Measurements from ENCODE around the gene EVI2A. TPM values are rescaled to one million over a fixed set of nuclear protein-coding genes. Genes with fewer than 3 reads are reported as not detected.
"Not testable (repeated sequence)": the region's sequence is repeated elsewhere in the genome, so short reads cannot be mapped to it uniquely, and the experiment has no call there.

The EVI2A gene, protein sequence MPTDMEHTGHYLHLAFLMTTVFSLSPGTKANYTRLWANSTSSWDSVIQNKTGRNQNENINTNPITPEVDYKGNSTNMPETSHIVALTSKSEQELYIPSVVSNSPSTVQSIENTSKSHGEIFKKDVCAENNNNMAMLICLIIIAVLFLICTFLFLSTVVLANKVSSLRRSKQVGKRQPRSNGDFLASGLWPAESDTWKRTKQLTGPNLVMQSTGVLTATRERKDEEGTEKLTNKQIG
- 10 to 100 TPM in 5 of 6 donors, 1 to 10 TPM in 1; 6.0 to 19.7 (median 13.3) TPM for polyA plus RNA-seq (ENCODE audit: low read depth in 6 of 6)

DNA sequence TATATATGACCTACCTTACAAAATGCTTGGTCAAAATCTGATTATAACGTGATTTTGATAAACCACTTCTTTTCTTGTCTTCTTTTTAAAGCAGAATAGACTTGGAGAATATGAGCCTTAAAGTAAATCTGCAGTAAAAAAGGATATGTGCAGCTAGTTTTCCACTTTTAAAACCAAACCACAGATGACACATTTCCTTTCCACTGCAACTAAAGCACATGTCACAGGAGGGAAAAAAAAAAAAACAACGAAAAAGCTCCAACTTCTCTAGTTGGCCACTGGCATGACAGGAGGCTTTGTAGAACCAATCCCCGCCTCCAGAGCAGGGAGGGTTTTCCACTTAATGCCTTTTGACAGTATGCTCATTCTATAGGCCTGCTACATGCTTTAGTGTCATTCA is at the start of gene EVI2A:
EVI2A (minus strand) TSS at position 142 of the 400 bp plus-strand sequence. CDS start 2,609 bp downstream, outside the sequence.
- H3K27ac Mint-ChIP-seq = peak within 1 kb of the TSS; percentile 78 to 95 (median 91)
- DNase-seq = peak; percentile 63
- H3K4me3 Mint-ChIP-seq = peak within 1 kb of the TSS; percentile 78 to 93 (median 88)
- H3K27me3 Mint-ChIP-seq = no peaks in the 10 kb centered on the region
- ATAC-seq (ENCODE audit: low read depth in 2 of 2) = peak; percentile 56 to 63
- peaks cover 30 to 37% (median 31%) of the 10 kb centered on the region in 3 donors for H3K4me1 Mint-ChIP-seq
- H3K36me3 Mint-ChIP-seq = peaks cover 0 to 6% of the 10 kb centered on the region in 2 donors
- no peaks in the 10 kb centered on the region for H3K9me3 Mint-ChIP-seq

DNA sequence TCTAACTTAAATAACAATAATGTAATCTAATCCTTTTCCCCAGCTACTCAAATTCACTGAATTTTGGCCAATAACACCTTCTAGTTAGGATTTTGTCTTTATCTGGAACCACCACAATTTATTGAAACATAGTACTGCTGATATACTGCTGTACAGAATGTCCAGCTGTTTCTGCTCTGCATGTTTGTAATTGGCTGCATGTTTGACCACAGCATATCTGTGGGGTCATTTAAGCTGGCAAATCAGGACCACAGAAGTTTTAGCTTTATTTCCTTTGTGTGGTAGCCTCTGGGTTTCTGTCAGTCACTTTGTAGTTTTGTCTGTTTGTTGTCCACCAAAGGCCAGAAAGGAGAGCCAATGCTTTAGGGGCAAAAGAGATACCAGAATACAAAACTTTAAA is 47.8 kb upstream of the EVI2A start:
- peaks cover 0 to 4% of the 10 kb centered on the region in 2 donors for H3K36me3 Mint-ChIP-seq
- H3K27ac Mint-ChIP-seq = peak overlapping the region in 3 of 6 donors; percentile 10 to 68 (median 34)
- peaks cover 5 to 23% (median 10%) of the 10 kb centered on the region in 3 donors for H3K4me1 Mint-ChIP-seq
- no peaks in the 10 kb centered on the region for H3K9me3 Mint-ChIP-seq
- H3K27me3 Mint-ChIP-seq = no peaks in the 10 kb centered on the region
- ATAC-seq (ENCODE audit: low read depth in 2 of 2) (no peak), DNase-seq (no peak)
- no peak overlapping the region for H3K4me3 Mint-ChIP-seq

DNA sequence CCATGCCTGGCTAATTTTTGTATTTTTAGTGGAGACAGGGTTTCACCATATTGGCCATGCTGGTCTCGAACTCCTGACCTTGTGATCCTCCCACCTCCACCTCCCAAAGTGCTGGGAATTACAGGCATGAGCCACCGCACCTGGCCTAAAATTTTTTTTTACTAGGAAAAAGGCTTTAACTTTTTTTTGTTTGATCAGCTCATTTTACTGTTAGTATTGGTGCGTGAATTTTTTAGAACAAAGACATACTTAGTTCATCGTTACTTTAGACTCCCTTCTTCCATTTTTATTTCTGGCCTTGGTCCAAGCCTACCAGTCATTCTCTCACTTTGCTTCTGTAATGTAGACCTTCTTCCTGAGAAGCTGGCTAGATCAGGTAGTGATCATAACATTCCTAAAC is 44.7 kb upstream of the EVI2A start:
- Mint-ChIP-seq H3K4me3 (no peak overlapping the region), H3K27ac (peak overlapping the region in 1 of 6 donors; percentile 41), H3K27me3 (no peaks in the 10 kb centered on the region), H3K9me3 (no peaks in the 10 kb centered on the region), H3K4me1 (peaks cover 3 to 5% (median 5%) of the 10 kb centered on the region in 3 donors), H3K36me3 (peaks cover 10 to 11% of the 10 kb centered on the region in 2 donors)
- no peak for ATAC-seq (ENCODE audit: low read depth in 2 of 2)
- no peak for DNase-seq

DNA sequence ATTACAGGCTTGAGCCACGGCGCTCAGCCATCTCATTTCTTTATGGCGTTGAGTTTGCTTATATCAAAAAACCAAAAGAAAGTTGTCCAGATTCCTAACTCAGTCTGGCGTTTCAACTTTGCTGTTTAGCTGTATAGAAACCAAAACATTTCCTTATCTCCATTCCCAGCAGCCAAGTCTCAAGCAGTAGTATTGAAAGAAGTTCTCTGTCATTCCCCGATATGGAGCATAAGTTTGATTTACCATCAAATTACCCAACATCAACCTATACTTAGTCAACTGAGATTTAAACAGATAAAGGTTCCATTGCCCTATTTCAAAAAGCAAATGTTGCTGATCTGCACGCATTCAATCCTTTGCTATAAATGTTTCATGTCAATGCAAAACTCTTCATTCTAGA is 42.6 kb upstream of the EVI2A start:
- H3K27ac Mint-ChIP-seq = no peak overlapping the region
- ATAC-seq (ENCODE audit: low read depth in 2 of 2) (no peak), DNase-seq (no peak)
- no peaks in the 10 kb centered on the region for H3K9me3 Mint-ChIP-seq
- no peaks in the 10 kb centered on the region for H3K27me3 Mint-ChIP-seq
- no peak overlapping the region for H3K4me3 Mint-ChIP-seq
- H3K36me3 Mint-ChIP-seq = peaks cover 19 to 24% of the 10 kb centered on the region in 2 donors
- H3K4me1 Mint-ChIP-seq = no peaks in the 10 kb centered on the region

DNA sequence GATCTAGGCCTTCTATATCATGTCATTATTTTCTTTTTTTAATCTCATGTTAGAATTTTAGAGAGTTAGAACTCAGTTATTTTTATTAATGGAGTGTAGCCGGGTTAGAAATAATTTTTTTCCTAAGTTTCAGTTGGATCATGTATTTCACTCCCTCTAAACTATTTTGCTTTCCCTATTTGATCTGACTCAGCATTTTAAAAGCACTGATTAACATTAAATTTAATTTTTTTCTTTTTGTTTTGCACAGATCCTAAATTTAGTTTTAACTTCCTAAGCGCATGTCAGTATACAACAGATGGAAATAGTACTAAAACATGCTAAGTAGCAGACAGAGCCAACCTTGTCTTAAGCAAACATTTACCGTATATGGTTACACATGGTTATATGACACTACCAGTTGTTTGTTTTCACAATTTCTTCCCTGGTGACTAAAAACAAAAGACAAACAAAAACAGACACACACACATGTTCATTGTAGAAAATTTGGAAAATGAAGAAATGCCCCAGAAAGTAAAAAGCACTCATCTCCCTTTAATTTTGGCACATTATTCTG is 36.5 kb upstream of the EVI2A start:
- no peak overlapping the region for H3K4me3 Mint-ChIP-seq
- no peaks in the 10 kb centered on the region for H3K4me1 Mint-ChIP-seq
- H3K27ac Mint-ChIP-seq = no peak overlapping the region
- H3K36me3 Mint-ChIP-seq = peaks cover 31 to 46% of the 10 kb centered on the region in 2 donors
- ATAC-seq (ENCODE audit: low read depth in 2 of 2) (no peak), DNase-seq (no peak)
- no peaks in the 10 kb centered on the region for H3K27me3 Mint-ChIP-seq
- no peaks in the 10 kb centered on the region for H3K9me3 Mint-ChIP-seq

DNA sequence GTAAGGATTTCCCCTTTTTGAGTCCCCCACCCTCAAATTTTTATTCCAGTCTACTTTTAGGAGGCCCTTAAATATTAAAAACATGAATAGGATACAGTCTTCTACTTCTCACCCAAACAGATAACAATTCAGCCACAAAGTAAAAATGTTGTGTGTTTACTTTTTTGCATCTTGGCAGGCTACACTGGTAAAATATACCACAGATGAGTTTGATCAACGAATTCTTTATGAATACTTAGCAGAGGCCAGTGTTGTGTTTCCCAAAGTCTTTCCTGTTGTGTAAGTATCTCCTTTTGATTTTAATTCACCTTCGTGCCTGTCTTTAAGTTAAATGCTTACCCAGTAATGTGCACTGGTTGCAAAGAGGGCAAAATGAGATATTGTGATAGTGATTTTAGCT is 35.7 kb upstream of the EVI2A start:
- Mint-ChIP-seq H3K36me3 (peaks cover 24 to 46% of the 10 kb centered on the region in 2 donors), H3K4me1 (no peaks in the 10 kb centered on the region), H3K27me3 (no peaks in the 10 kb centered on the region), H3K9me3 (no peaks in the 10 kb centered on the region), H3K27ac (peak overlapping the region in 1 of 6 donors; percentile 30), H3K4me3 (no peak overlapping the region)
- DNase-seq (no peak), ATAC-seq (ENCODE audit: low read depth in 2 of 2) (no peak)

DNA sequence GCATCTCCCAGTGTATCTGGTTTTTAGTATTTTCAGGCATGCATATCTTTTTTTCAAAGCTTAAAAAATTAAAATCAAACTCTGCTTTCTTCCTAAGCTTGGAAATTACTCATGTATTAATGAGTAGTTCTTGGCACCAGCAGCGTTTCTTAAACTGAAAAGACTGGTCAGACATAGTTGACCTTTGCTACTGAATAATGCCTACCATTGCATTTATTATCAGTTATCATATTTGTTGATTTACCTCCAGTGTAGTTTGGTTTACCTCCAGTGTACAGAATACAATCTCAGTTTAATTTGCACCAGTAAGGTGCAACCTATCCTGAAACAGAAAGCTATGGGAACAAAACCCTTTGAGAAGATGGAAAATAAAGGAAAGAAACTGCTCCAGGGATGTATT is 34.5 kb upstream of the EVI2A start:
- Mint-ChIP-seq H3K27ac (no peak overlapping the region), H3K27me3 (no peaks in the 10 kb centered on the region), H3K36me3 (peaks cover 18 to 38% of the 10 kb centered on the region in 2 donors), H3K4me1 (no peaks in the 10 kb centered on the region), H3K4me3 (no peak overlapping the region), H3K9me3 (no peaks in the 10 kb centered on the region)
- ATAC-seq (ENCODE audit: low read depth in 2 of 2) = no peak
- no peak for DNase-seq

DNA sequence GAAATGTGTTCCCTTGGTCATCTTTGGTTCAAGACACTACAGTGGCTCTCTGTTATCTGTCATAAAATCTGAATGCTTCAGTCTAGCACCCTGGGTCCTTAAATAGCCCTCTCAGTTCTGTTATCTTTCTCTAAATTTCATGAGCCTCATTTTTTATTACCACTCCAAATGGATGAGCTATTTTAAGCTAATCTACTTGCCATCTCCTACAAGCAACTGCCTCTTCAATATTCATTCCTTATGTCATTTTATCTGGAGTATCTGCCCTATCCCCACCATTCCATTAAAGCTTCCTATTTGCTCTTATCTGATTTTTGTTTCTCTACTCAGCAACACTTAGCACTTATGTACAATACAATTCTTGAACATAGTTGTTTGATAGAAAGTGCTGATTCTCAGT is 28.0 kb upstream of the EVI2A start:
- Mint-ChIP-seq H3K4me1 (no peaks in the 10 kb centered on the region), H3K27ac (peak overlapping the region in 1 of 6 donors; percentile 67), H3K4me3 (no peak overlapping the region), H3K36me3 (peaks cover 18 to 25% of the 10 kb centered on the region in 2 donors), H3K9me3 (no peaks in the 10 kb centered on the region), H3K27me3 (no peaks in the 10 kb centered on the region)
- ATAC-seq (ENCODE audit: low read depth in 2 of 2) (no peak), DNase-seq (no peak)

DNA sequence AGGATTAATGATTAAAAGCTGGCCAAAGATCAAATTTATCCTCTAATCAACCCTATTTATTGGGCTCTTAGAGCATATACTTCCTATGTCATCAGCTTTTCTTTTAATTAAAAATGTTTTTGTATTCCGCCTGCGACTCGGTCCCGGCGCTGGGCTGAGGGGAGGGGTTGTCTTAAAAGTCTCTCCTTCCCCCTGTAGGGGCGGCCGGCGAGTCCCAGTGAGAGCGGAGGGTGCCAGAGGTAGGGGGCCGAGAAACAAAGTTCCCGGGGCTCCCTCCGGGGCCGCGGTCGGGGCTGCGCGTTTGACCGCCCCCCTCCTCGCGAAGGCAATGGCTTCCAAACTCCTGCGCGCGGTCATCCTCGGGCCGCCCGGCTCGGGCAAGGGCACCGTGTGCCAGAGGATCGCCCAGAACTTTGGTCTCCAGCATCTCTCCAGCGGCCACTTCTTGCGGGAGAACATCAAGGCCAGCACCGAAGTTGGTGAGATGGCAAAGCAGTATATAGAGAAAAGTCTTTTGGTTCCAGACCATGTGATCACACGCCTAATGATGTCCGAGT is 23.8 kb upstream of the EVI2A start:
- not testable (repeated sequence) for ATAC-seq (ENCODE audit: low read depth in 2 of 2); H3K4me1 Mint-ChIP-seq; H3K27ac Mint-ChIP-seq; H3K27me3 Mint-ChIP-seq; H3K9me3 Mint-ChIP-seq; H3K4me3 Mint-ChIP-seq; DNase-seq
- peaks cover 17% of the 10 kb centered on the region in 2 donors for H3K36me3 Mint-ChIP-seq

DNA sequence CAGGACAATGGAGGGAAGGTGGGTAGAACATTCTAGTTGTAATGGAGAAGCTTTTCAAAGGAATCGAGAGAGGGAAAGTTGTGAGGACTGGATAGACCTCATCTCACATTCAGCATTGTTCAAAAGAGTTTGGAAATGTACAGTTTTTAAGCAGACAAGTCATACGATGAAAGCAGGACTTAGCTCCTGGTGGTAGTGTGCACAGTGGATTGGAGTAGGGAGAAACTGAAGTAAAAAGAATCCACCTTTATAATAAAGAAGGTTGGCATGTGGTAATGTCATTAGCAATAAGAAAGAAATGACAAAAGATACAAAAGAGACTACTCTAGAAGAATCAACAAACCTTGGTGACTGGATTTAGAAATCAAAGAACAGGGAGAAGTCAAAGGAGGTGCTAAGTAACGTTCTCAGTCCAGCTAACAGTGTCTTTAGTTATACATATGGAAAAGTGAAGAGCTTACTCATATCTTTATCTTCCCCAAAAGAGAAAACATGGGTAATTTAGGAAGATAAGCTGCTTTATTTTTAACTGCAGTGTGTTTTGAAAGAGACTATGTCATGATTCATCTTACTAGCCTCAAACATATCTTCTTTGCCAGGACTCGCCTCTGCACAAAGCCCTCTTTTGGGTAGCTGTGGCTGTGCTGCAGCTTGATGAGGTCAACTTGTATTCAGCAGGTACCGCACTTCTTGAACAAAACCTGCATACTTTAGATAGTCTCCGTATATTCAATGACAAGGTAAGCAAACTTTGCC is 18.7 kb upstream of the EVI2A start:
- DNase-seq = no peak

DNA sequence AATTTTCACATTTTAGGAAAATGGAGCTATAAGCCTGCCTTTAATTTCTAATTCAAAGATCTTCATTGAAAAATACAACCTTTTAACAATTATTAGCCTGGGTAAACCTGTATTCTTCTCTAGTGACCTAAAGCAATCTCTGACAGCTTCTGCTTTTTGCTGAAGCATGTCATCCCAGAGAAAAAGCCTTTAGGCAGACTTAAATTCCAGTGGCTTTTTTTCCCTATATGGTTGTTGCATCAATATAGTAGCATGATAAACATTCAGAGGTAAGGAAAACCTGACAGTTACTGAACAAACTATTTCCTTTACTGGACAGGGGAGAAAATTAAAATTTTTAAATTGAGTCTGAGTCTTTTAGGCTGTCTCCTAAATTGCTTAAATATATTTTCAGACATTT is 7.8 kb upstream of the EVI2A start:
- no peak for ATAC-seq (ENCODE audit: low read depth in 2 of 2)
- no peak for DNase-seq
- H3K4me1 Mint-ChIP-seq = no peaks in the 10 kb centered on the region
- H3K27ac Mint-ChIP-seq = no peak overlapping the region
- H3K27me3 Mint-ChIP-seq = no peaks in the 10 kb centered on the region
- H3K4me3 Mint-ChIP-seq = no peak overlapping the region
- peaks cover 0 to 10% of the 10 kb centered on the region in 2 donors for H3K36me3 Mint-ChIP-seq
- no peaks in the 10 kb centered on the region for H3K9me3 Mint-ChIP-seq

More for the DNA sequence above, 18.7 kb upstream of the EVI2A start:
- H3K4me3 Mint-ChIP-seq = no peak overlapping the region
- H3K4me1 Mint-ChIP-seq = no peaks in the 10 kb centered on the region
- no peaks in the 10 kb centered on the region for H3K9me3 Mint-ChIP-seq
- H3K27me3 Mint-ChIP-seq = no peaks in the 10 kb centered on the region
- H3K27ac Mint-ChIP-seq = no peak overlapping the region
- peaks cover 16% of the 10 kb centered on the region in 2 donors for H3K36me3 Mint-ChIP-seq
- ATAC-seq (ENCODE audit: low read depth in 2 of 2) = no peak

DNA sequence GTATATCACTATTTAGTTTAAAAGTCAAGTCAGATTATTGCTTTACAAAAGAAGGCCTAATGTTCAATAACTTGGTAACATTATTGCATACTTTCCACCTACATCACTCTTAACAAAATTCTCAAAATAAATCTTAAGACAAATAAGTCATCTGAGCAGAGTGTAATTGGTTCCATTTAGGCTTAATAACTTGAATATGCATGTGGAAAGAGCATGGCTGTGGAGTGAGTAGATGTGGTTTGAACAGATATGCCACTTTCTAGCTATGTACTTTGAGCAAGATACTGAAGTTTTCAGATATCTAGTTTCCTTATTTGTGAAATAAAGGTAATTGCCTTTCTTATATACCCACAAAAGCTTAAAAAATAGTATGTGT is 6.7 kb upstream of the EVI2A start:
- no peak overlapping the region for H3K4me3 Mint-ChIP-seq
- no peak for DNase-seq
- no peaks in the 10 kb centered on the region for H3K27me3 Mint-ChIP-seq
- peaks cover 0 to 10% of the 10 kb centered on the region in 2 donors for H3K36me3 Mint-ChIP-seq
- no peak overlapping the region for H3K27ac Mint-ChIP-seq
- peaks cover 0 to 6% (median 5%) of the 10 kb centered on the region in 3 donors for H3K4me1 Mint-ChIP-seq
- H3K9me3 Mint-ChIP-seq = no peaks in the 10 kb centered on the region
- no peak for ATAC-seq (ENCODE audit: low read depth in 2 of 2)

DNA sequence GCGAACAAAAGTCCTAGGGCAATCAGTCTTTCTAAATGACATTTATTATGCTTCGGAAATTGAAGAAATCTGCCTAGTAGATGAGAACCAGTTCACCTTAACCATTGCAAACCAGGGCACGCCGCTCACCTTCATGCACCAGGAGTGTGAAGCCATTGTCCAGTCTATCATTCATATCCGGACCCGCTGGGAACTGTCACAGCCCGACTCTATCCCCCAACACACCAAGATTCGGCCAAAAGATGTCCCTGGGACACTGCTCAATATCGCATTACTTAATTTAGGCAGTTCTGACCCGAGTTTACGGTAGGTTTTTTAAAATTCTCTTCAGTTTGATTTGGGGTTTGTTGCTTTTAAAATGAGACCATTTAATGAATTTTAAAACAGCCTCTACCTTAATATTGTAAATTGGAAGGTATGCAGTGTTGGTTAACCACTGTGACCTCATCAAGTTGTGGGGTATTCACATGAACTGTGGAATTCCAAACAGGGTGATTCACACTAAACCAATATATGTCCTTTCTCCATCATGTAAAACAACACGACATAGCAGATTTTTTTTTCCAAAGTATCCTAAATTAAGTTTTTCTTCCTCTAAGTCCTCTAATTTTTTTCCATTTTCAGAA is 6.2 kb upstream of the EVI2A start:
- no peak overlapping the region for H3K27ac Mint-ChIP-seq
- H3K9me3 Mint-ChIP-seq = no peaks in the 10 kb centered on the region
- peaks cover 2 to 7% (median 6%) of the 10 kb centered on the region in 3 donors for H3K4me1 Mint-ChIP-seq
- peaks cover 0 to 10% of the 10 kb centered on the region in 2 donors for H3K36me3 Mint-ChIP-seq
- no peak for ATAC-seq (ENCODE audit: low read depth in 2 of 2)
- no peaks in the 10 kb centered on the region for H3K27me3 Mint-ChIP-seq
- no peak for DNase-seq
- H3K4me3 Mint-ChIP-seq = no peak overlapping the region

All from naive B cell (primary cell).